SK-N-SH (cell line): ENCODE results near the gene ATG4C. TPM values are rescaled to one million over a fixed set of nuclear protein-coding genes. Genes with fewer than 3 reads are reported as not detected.

Experiments
- CTCF ChIA-PET: fragments of 300-600, 350-600 bp; formaldehyde crosslinking; extraction: SDS; loops from one replicate; lab custom pipeline; 2021; lab: Yijun Ruan, JAX
- POLR2A ChIA-PET: fragments of 350-600 bp; sonication (Branson Sonifier 250); formaldehyde crosslinking; extraction: SDS; loops from one replicate; lab custom pipeline; 2020; ENCODE audit warnings: antibody characterized with exemption, inconsistent platforms; lab: Yijun Ruan, JAX
- DNase-seq: peaks from one replicate; pipeline ENCODE4 v3.0.0; 2012
- H2AFZ ChIP-seq: fragments of 200-600 bp; sonication (generic); 2 replicates; pipeline ENCODE4 v1.8.1; 2016; ENCODE audit warnings: antibody characterized with exemption, mild to moderate bottlenecking, low read depth
- H3F3A ChIP-seq: fragments of 200-600 bp; sonication (generic); replicated peaks from 2 replicates; pipeline ENCODE3; 2016; ENCODE audit warnings: antibody characterized with exemption, mild to moderate bottlenecking; ENCODE audit not compliant: insufficient read depth
- H3K27ac ChIP-seq, 2 experiments: fragments of 200-500 bp in 1 of 2; fragments of 200-600 bp in 1 of 2; sonication (Bioruptor generic) in 1 of 2; sonication (generic), shearing (Covaris generic) in 1 of 2; 2 replicates each; pipeline versions ENCODE4 v1.5.1 to v1.6.1; 2014 to 2016; ENCODE audit warnings: low read depth in 2 of 2, inconsistent platforms in 1 of 2, low read length in 1 of 2, mild to moderate bottlenecking in 1 of 2, mixed read lengths in 1 of 2
- H3K27me3 ChIP-seq: fragments of 200-600 bp; sonication (generic), shearing (Covaris generic); 2 replicates; pipeline ENCODE4 v1.6.1; 2016; ENCODE audit warnings: mixed run types; ENCODE audit not compliant: insufficient read depth
- H3K36me3 ChIP-seq, 2 experiments: fragments of 200-500 bp in 1 of 2; fragments of 200-600 bp in 1 of 2; sonication (Bioruptor generic) in 1 of 2; sonication (generic) in 1 of 2; replicated peaks in 1 of 2; 2 replicates each; pipeline versions ENCODE3 to v1.5.1; 2014 to 2016; ENCODE audit warnings: low read length in 1 of 2, mild to moderate bottlenecking in 1 of 2; ENCODE audit not compliant: insufficient read depth in 2 of 2, control insufficient read depth in 1 of 2
- H3K4me1 ChIP-seq, 2 experiments: fragments of 200-500 bp in 1 of 2; fragments of 200-600 bp in 1 of 2; sonication (Bioruptor generic) in 1 of 2; sonication (generic), shearing (Covaris generic) in 1 of 2; 2 replicates each; pipeline versions ENCODE4 v1.5.1 to v1.6.1; 2014 to 2016; ENCODE audit warnings: low read depth in 1 of 2, low read length in 1 of 2, mixed run types in 1 of 2; ENCODE audit not compliant: insufficient read depth in 2 of 2, control insufficient read depth in 1 of 2
- H3K4me2 ChIP-seq: fragments of 200-600 bp; sonication (generic), shearing (Covaris generic); 2 replicates; pipeline ENCODE4 v1.6.1; 2017; ENCODE audit warnings: mixed run types
- H3K4me3 ChIP-seq, 2 experiments: fragments of 200-500 bp in 1 of 2; fragments of 200-600 bp in 1 of 2; sonication (Bioruptor generic) in 1 of 2; sonication (generic), shearing (Covaris generic) in 1 of 2; 2 replicates each; pipeline versions ENCODE4 v1.5.1 to v1.8.1; 2014 to 2016; ENCODE audit warnings: low read depth in 2 of 2, inconsistent platforms in 1 of 2, low read length in 1 of 2, mild to moderate bottlenecking in 1 of 2, mixed read lengths in 1 of 2, moderate library complexity in 1 of 2
- H3K79me2 ChIP-seq: fragments of 200-600 bp; sonication (generic); 2 replicates; pipeline ENCODE4 v1.8.1; 2017; ENCODE audit warnings: mild to moderate bottlenecking; ENCODE audit not compliant: insufficient read depth
- H3K9ac ChIP-seq: fragments of 200-600 bp; sonication (generic); 2 replicates; pipeline ENCODE4 v1.6.1; 2017; ENCODE audit warnings: mixed run types
- H3K9me2 ChIP-seq: fragments of 200-600 bp; sonication (generic); 2 replicates; pipeline ENCODE4 v1.6.1; 2017; ENCODE audit warnings: mixed run types
- H3K9me3 ChIP-seq: fragments of 200-600 bp; sonication (generic); 2 replicates; pipeline ENCODE4 v1.6.1; 2017; ENCODE audit warnings: mixed run types, mild to moderate bottlenecking, moderate library complexity
- H4K20me1 ChIP-seq: fragments of 200-600 bp; sonication (generic); 2 replicates; pipeline ENCODE4 v1.6.1; 2017; ENCODE audit warnings: mild to moderate bottlenecking, mixed run types; ENCODE audit not compliant: insufficient read depth
- CHD2 ChIP-seq: fragments of 150-350 bp; IDR thresholded peaks from 2 replicates; pipeline ENCODE4 v1.6.1; 2018; ENCODE audit warnings: low read length; ENCODE audit not compliant: partially characterized antibody
- CTCF ChIP-seq: fragments of 200-600 bp; sonication (generic); IDR thresholded peaks from 2 replicates; pipeline ENCODE4 v1.6.1; 2017; ENCODE audit warnings: antibody characterized with exemption, mild to moderate bottlenecking, moderate library complexity
- ELF1 ChIP-seq: IDR thresholded peaks from 2 replicates; pipeline ENCODE4 v1.4.0; 2012
- EZH2phosphoT487 ChIP-seq: fragments of 200-600 bp; sonication (generic); IDR thresholded peaks from 2 replicates; pipeline ENCODE4 v1.6.1; 2017; ENCODE audit warnings: low read depth, mixed run types, mild to moderate bottlenecking, antibody characterized with exemption, moderate library complexity, borderline replicate concordance
- FOXJ3 ChIP-seq: sonication (generic); formaldehyde crosslinking; IDR thresholded peaks from 2 replicates; pipeline ENCODE4 v1.5.1; 2020; ENCODE audit warnings: mild to moderate bottlenecking, missing genetic modification reagents
- FOXM1 ChIP-seq: IDR thresholded peaks from 2 replicates; pipeline ENCODE4 v1.4.0; 2012; ENCODE audit warnings: low read depth, mild to moderate bottlenecking
- GATA2 ChIP-seq: sonication (generic); formaldehyde crosslinking; IDR thresholded peaks from 2 replicates; pipeline ENCODE4 v1.5.0; 2020; ENCODE audit warnings: mild to moderate bottlenecking, missing genetic modification reagents
- MEF2A ChIP-seq: IDR thresholded peaks from 2 replicates; pipeline ENCODE4 v1.4.0; 2012; ENCODE audit warnings: low read depth, borderline replicate concordance
- MXI1 ChIP-seq: IDR thresholded peaks from 2 replicates; pipeline ENCODE4 v1.6.1; 2012; ENCODE audit warnings: mild to moderate bottlenecking, low read depth, low read length, improper control_type of control experiment
- POLR2AphosphoS5 ChIP-seq: IDR thresholded peaks from 2 replicates; pipeline ENCODE4 v1.6.1; 2012; ENCODE audit warnings: low read depth, low read length
- RXRA ChIP-seq: IDR thresholded peaks from 2 replicates; pipeline ENCODE4 v1.4.0; 2012; ENCODE audit warnings: low read depth, mild to moderate bottlenecking, borderline replicate concordance
- SIN3A ChIP-seq: IDR thresholded peaks from 2 replicates; pipeline ENCODE4 v1.6.1; 2012; ENCODE audit warnings: low read depth, mild to moderate bottlenecking, low read length, moderate library complexity, borderline replicate concordance
- SMC3 ChIP-seq: IDR thresholded peaks from 2 replicates; pipeline ENCODE4 v1.6.1; 2012; ENCODE audit warnings: low read depth, low read length, improper control_type of control experiment
- TAF1 ChIP-seq: IDR thresholded peaks from 2 replicates; pipeline ENCODE4 v1.6.1; 2012; ENCODE audit warnings: low read depth, mild to moderate bottlenecking, low read length, moderate library complexity, borderline replicate concordance
- TCF12 ChIP-seq: IDR thresholded peaks from 2 replicates; pipeline ENCODE4 v1.4.0; 2012
- USF1 ChIP-seq: IDR thresholded peaks from 2 replicates; pipeline ENCODE4 v1.4.0; 2012; ENCODE audit warnings: low read depth, borderline replicate concordance
- YY1 ChIP-seq: IDR thresholded peaks from 2 replicates; pipeline ENCODE4 v1.4.0; 2012; ENCODE audit warnings: low read depth, mild to moderate bottlenecking
- WGBS: methylation state at CpG from one replicate; pipeline ENCODE4 v1.1.6; 2017; ENCODE audit warnings: low lambda C conversion rate; 5-methylcytosine and 5-hydroxymethylcytosine counted together
- polyA plus RNA-seq, 3 experiments: library from polyadenylated mRNA; depleted of rRNA; stranded (reverse); fragments of >200 nt; gene quantifications; 2 replicates each; pipeline ENCODE4 v1.2.3, GENCODE V29; 2012
- TF ChIP-seq, protein P1 (sequence below): IDR thresholded peaks from 2 replicates; pipeline ENCODE4; 2012
- TF ChIP-seq, protein P2 (sequence below): fragments of 150-350 bp; IDR thresholded peaks from 2 replicates; pipeline ENCODE4 v1.6.1; 2017; ENCODE audit warnings: antibody characterized with exemption, low read length, low read depth, borderline replicate concordance
- TF ChIP-seq, protein P3 (sequence below): IDR thresholded peaks from 2 replicates; pipeline ENCODE4 v1.6.1; 2012; ENCODE audit warnings: mild to moderate bottlenecking, low read depth, low read length, moderate library complexity

ATG4C gene
- polyA plus RNA-seq, 1 of the 3 experiments (the other 2 are of a cell fraction): 3.0 TPM

GRCh38 chr1:62836856-62837540 lies 53.1 kb downstream of the ATG4C start:
- Histone ChIP-seq H3K9me3 (no peaks in the 10 kb centered on the region), H3K27me3 (no peaks in the 10 kb centered on the region), H2AFZ (no peak overlapping the region), H3K27ac (no peak overlapping the region), H3K9me2 (no peaks in the 10 kb centered on the region), H3K9ac (no peak overlapping the region), H3K4me3 (no peak overlapping the region), H4K20me1 (no peaks in the 10 kb centered on the region), H3K4me1 (no peaks in the 10 kb centered on the region; a peak in 1 of 4 replicates), H3K4me2 (no peak overlapping the region), H3K36me3 (peaks cover 2 to 9% of the 10 kb centered on the region in 2 experiments), H3K79me2 (no peaks in the 10 kb centered on the region), H3F3A (peaks cover 9% of the 10 kb centered on the region)
- POLR2A ChIA-PET: no interaction called here
- CTCF ChIA-PET: no interaction called here
- TF ChIP-seq USF1: no peak
- no peak for TF ChIP-seq TAF1
- TF ChIP-seq SIN3A: no peak
- no peak for TF ChIP-seq RXRA
- no peak for TF ChIP-seq GATA2
- no peak for TF ChIP-seq TCF12
- TF ChIP-seq FOXJ3 (CRISPR knock-in tag): no peak
- no peak for TF ChIP-seq CHD2
- TF ChIP-seq MXI1: no peak
- no peak for DNase-seq

GRCh38 chr1:62840555-62840954 lies 56.6 kb downstream of the ATG4C start:
- H3K4me1 ChIP-seq: no peaks in the 10 kb centered on the region; a peak in 1 of 4 replicates
- WGBS: 95% methylated on average over 1 of the region's 1 CpG
- DNase-seq: no peak
- H3K9me2 ChIP-seq: no peaks in the 10 kb centered on the region
- ChIA-PET CTCF (interaction anchor here (0.8 to 2.6 kb wide), 11 partner anchors 10 to 698 kb away, joined by 3 to 59 read pairs (median 5); no protein-coding TSS in a partner anchor), POLR2A (no interaction called here)
- H3K9me3 ChIP-seq: no peaks in the 10 kb centered on the region
- no peaks in the 10 kb centered on the region for H3K27me3 ChIP-seq
- no peak overlapping the region for H2AFZ ChIP-seq
- no peak overlapping the region for H3K4me2 ChIP-seq
- H3K9ac ChIP-seq: no peak overlapping the region
- H3K27ac ChIP-seq: no peak overlapping the region
- H3K4me3 ChIP-seq: no peak overlapping the region
- H3F3A ChIP-seq: no peaks in the 10 kb centered on the region
- no peaks in the 10 kb centered on the region for H4K20me1 ChIP-seq
- H3K79me2 ChIP-seq: no peaks in the 10 kb centered on the region
- peaks cover 0 to 6% of the 10 kb centered on the region in 2 experiments for H3K36me3 ChIP-seq
- TF ChIP-seq FOXM1 (no peak), GATA2 (no peak), POLR2AphosphoS5 (no peak), YY1 (no peak), MEF2A (no peak), SMC3 (no peak), TCF12 (no peak), ELF1 (no peak), CTCF (no peak), RXRA (no peak), FOXJ3 (CRISPR knock-in tag) (no peak), EZH2phosphoT487 (no peak)
- TF ChIP-seq, protein P1, sequence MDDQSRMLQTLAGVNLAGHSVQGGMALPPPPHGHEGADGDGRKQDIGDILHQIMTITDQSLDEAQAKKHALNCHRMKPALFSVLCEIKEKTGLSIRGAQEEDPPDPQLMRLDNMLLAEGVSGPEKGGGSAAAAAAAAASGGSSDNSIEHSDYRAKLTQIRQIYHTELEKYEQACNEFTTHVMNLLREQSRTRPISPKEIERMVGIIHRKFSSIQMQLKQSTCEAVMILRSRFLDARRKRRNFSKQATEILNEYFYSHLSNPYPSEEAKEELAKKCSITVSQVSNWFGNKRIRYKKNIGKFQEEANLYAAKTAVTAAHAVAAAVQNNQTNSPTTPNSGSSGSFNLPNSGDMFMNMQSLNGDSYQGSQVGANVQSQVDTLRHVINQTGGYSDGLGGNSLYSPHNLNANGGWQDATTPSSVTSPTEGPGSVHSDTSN: no peak
- TF ChIP-seq, protein P2, sequence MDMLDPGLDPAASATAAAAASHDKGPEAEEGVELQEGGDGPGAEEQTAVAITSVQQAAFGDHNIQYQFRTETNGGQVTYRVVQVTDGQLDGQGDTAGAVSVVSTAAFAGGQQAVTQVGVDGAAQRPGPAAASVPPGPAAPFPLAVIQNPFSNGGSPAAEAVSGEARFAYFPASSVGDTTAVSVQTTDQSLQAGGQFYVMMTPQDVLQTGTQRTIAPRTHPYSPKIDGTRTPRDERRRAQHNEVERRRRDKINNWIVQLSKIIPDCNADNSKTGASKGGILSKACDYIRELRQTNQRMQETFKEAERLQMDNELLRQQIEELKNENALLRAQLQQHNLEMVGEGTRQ: no peak
- TF ChIP-seq, protein P3, sequence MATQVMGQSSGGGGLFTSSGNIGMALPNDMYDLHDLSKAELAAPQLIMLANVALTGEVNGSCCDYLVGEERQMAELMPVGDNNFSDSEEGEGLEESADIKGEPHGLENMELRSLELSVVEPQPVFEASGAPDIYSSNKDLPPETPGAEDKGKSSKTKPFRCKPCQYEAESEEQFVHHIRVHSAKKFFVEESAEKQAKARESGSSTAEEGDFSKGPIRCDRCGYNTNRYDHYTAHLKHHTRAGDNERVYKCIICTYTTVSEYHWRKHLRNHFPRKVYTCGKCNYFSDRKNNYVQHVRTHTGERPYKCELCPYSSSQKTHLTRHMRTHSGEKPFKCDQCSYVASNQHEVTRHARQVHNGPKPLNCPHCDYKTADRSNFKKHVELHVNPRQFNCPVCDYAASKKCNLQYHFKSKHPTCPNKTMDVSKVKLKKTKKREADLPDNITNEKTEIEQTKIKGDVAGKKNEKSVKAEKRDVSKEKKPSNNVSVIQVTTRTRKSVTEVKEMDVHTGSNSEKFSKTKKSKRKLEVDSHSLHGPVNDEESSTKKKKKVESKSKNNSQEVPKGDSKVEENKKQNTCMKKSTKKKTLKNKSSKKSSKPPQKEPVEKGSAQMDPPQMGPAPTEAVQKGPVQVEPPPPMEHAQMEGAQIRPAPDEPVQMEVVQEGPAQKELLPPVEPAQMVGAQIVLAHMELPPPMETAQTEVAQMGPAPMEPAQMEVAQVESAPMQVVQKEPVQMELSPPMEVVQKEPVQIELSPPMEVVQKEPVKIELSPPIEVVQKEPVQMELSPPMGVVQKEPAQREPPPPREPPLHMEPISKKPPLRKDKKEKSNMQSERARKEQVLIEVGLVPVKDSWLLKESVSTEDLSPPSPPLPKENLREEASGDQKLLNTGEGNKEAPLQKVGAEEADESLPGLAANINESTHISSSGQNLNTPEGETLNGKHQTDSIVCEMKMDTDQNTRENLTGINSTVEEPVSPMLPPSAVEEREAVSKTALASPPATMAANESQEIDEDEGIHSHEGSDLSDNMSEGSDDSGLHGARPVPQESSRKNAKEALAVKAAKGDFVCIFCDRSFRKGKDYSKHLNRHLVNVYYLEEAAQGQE: no peak
